Medulla oblongata (tissue), 1 donor: ENCODE results near the gene NPAS1.
"Not testable (repeated sequence)": the region's sequence is repeated elsewhere in the genome, so short reads cannot be mapped to it uniquely, and the experiment has no call there.

Source experiments
- DNase-seq: peaks from one replicate; pipeline ENCODE4 v3.0.0-alpha.2; 2015; ENCODE audit errors: extremely low spot score

NPAS1 gene

GRCh38 chr19:46990991-46991676, 28.5 kb upstream of the NPAS1 start:
- DNase-seq: peak; percentile 95

GRCh38 chr19:46992699-46993535, 26.7 kb upstream of the NPAS1 start:
- no peak for DNase-seq

- no peak for DNase-seq
These were observed 26.0 kb upstream of the NPAS1 start for GRCh38 chr19:46993622-46994021.

- no peak for DNase-seq
These were observed 25.4 kb upstream of the NPAS1 start for GRCh38 chr19:46994141-46994686.

GRCh38 chr19:46995492-46995891, 24.1 kb upstream of the NPAS1 start:
- DNase-seq: no peak

- peak; percentile 67 for DNase-seq
These were observed 21.1 kb upstream of the NPAS1 start for GRCh38 chr19:46998445-46999125.

- no peak for DNase-seq
These were observed 20.3 kb upstream of the NPAS1 start for GRCh38 chr19:46999377-46999776.

GRCh38 chr19:46999878-47000277, 19.8 kb upstream of the NPAS1 start:
- DNase-seq: no peak

- no peak for DNase-seq
These were observed 19.3 kb upstream of the NPAS1 start for GRCh38 chr19:47000373-47000772.

- DNase-seq: no peak
These were observed 18.1 kb upstream of the NPAS1 start for GRCh38 chr19:47001584-47001983.

GRCh38 chr19:47002106-47002766, 17.4 kb upstream of the NPAS1 start:
- no peak for DNase-seq

- no peak for DNase-seq
These were observed 16.6 kb upstream of the NPAS1 start for GRCh38 chr19:47002853-47003610.

GRCh38 chr19:47003611-47004465, 15.8 kb upstream of the NPAS1 start:
- no peak for DNase-seq

- DNase-seq: no peak
These were observed 14.4 kb upstream of the NPAS1 start for GRCh38 chr19:47005164-47005641.

GRCh38 chr19:47005873-47006272, 13.8 kb upstream of the NPAS1 start:
- DNase-seq: no peak

- no peak for DNase-seq
These were observed 13.1 kb upstream of the NPAS1 start for GRCh38 chr19:47006496-47006895.

GRCh38 chr19:47010549-47010948, 9.1 kb upstream of the NPAS1 start:
- DNase-seq: not testable (repeated sequence)

- DNase-seq: no peak
These were observed 7.0 kb upstream of the NPAS1 start for GRCh38 chr19:47012617-47013016.

- peak; percentile 83 for DNase-seq
These were observed 6.6 kb upstream of the NPAS1 start for GRCh38 chr19:47013041-47013517.

GRCh38 chr19:47018923-47019322, 714 bp upstream of the NPAS1 start:
- DNase-seq: no peak
